IMR-90 (cell line): ENCODE results near the gene CCSER2.

Experiments used
- CEBPB ChIP-seq: IDR thresholded peaks from 2 replicates; pipeline ENCODE4 v1.6.1; 2012; ENCODE audit warnings: low read depth, low read length, improper control_type of control experiment
- FOS ChIP-seq: fragments of 150-350 bp; IDR thresholded peaks from 2 replicates; pipeline ENCODE4 v1.6.1; 2016; ENCODE audit warnings: low read depth, low read length
- MAFK ChIP-seq: IDR thresholded peaks from 2 replicates; pipeline ENCODE4 v1.6.1; 2012; ENCODE audit warnings: low read depth, low read length, improper control_type of control experiment
- MXI1 ChIP-seq: IDR thresholded peaks from 2 replicates; pipeline ENCODE4 v1.6.1; 2012; ENCODE audit warnings: low read depth, mild to moderate bottlenecking, low read length, moderate library complexity, borderline replicate concordance
- POLR2A ChIP-seq: IDR thresholded peaks from 2 replicates; pipeline ENCODE4 v1.6.1; 2012; ENCODE audit warnings: mild to moderate bottlenecking, low read depth, low read length
- RCOR1 ChIP-seq: IDR thresholded peaks from 2 replicates; pipeline ENCODE4 v1.6.1; 2012; ENCODE audit warnings: mild to moderate bottlenecking, low read length, improper control_type of control experiment; ENCODE audit not compliant: insufficient replicate concordance
- RFX5 ChIP-seq: IDR thresholded peaks from 2 replicates; pipeline ENCODE4 v1.8.0; 2012; ENCODE audit warnings: low read depth, mild to moderate bottlenecking, low read length, moderate library complexity
- SMC3 ChIP-seq: fragments of 150-350 bp; IDR thresholded peaks from 2 replicates; pipeline ENCODE4 v1.6.1; 2016; ENCODE audit warnings: low read depth, mild to moderate bottlenecking, antibody characterized with exemption, low read length, moderate library complexity
- TF ChIP-seq, protein P1 (sequence below): conservative IDR thresholded peaks from 2 replicates; pipeline ENCODE4 v1.5.1; 2012; ENCODE audit warnings: mild to moderate bottlenecking, low read depth, low read length, improper control_type of control experiment
- TF ChIP-seq, protein P2 (sequence below): fragments of 150-350 bp; IDR thresholded peaks from 2 replicates; pipeline ENCODE4 v1.6.1; 2017; ENCODE audit warnings: mild to moderate bottlenecking, antibody characterized with exemption, low read length, low read depth

- TF ChIP-seq RCOR1 (no peak), CEBPB (no peak), FOS (no peak), POLR2A (no peak), MAFK (no peak), RFX5 (no peak), MXI1 (no peak), SMC3 (no peak)
- TF ChIP-seq, protein P1, sequence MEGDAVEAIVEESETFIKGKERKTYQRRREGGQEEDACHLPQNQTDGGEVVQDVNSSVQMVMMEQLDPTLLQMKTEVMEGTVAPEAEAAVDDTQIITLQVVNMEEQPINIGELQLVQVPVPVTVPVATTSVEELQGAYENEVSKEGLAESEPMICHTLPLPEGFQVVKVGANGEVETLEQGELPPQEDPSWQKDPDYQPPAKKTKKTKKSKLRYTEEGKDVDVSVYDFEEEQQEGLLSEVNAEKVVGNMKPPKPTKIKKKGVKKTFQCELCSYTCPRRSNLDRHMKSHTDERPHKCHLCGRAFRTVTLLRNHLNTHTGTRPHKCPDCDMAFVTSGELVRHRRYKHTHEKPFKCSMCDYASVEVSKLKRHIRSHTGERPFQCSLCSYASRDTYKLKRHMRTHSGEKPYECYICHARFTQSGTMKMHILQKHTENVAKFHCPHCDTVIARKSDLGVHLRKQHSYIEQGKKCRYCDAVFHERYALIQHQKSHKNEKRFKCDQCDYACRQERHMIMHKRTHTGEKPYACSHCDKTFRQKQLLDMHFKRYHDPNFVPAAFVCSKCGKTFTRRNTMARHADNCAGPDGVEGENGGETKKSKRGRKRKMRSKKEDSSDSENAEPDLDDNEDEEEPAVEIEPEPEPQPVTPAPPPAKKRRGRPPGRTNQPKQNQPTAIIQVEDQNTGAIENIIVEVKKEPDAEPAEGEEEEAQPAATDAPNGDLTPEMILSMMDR: no peak
- TF ChIP-seq, protein P2, sequence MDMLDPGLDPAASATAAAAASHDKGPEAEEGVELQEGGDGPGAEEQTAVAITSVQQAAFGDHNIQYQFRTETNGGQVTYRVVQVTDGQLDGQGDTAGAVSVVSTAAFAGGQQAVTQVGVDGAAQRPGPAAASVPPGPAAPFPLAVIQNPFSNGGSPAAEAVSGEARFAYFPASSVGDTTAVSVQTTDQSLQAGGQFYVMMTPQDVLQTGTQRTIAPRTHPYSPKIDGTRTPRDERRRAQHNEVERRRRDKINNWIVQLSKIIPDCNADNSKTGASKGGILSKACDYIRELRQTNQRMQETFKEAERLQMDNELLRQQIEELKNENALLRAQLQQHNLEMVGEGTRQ: no peak
Observed at GRCh38 chr10:84289521-84290200, 38.7 kb upstream of the CCSER2 start.
